CD4-positive, alpha-beta T cell (primary cell): Measurements from ENCODE around the gene ABTB1. TPM values are rescaled to one million over a fixed set of nuclear protein-coding genes. Genes with fewer than 3 reads are reported as not detected.

Source experiments
- ATAC-seq: fragments of 200-7000 bp; cut with Tn5 transposase; one replicate; pipeline ENCODE4 v1.10.0; 2022; ENCODE audit warnings: mild to moderate bottlenecking; ENCODE audit not compliant: poor library complexity
- CTCF ChIA-PET: fragments of 350-600 bp; sonication (Branson Sonifier 250); formaldehyde crosslinking; loops from one replicate; lab custom pipeline; 2021; ENCODE audit warnings: antibody characterized with exemption, inconsistent platforms; lab: Charles Lee
- POLR2A ChIA-PET: fragments of 350-600 bp; sonication (Branson Sonifier 250); formaldehyde crosslinking; loops from one replicate; lab custom pipeline; 2021; ENCODE audit warnings: antibody characterized with exemption, inconsistent platforms; lab: Charles Lee
- DNase-seq, 14 experiments: peaks; one replicate each; pipeline ENCODE4 v3.0.0-alpha.2; 2013 to 2020; ENCODE audit warnings: mixed read lengths in 2 of 14
- H3K27ac ChIP-seq, 2 donors: one replicate each; pipeline versions ENCODE4 v1.5.1 to v1.7.0; 2013; ENCODE audit warnings: low read length in 2 of 2, low read depth in 1 of 2, mild to moderate bottlenecking in 1 of 2
- H3K27me3 ChIP-seq, 2 experiments: 1 replicate in 1 of 2; 2 replicates in 1 of 2; pipeline versions ENCODE4 v1.6.1 to v1.7.0; 2013; ENCODE audit warnings: low read length in 2 of 2, control low read depth in 1 of 2, mild to moderate bottlenecking in 1 of 2, moderate library complexity in 1 of 2; ENCODE audit not compliant: insufficient read depth in 2 of 2, control insufficient read depth in 1 of 2
- H3K36me3 ChIP-seq: one replicate; pipeline ENCODE4 v1.6.1; 2013; ENCODE audit warnings: low read length, control low read depth; ENCODE audit not compliant: insufficient read depth
- H3K4me1 ChIP-seq: one replicate; pipeline ENCODE4 v1.6.1; 2013; ENCODE audit warnings: low read length, control low read depth; ENCODE audit not compliant: insufficient read depth
- H3K4me3 ChIP-seq: one replicate; pipeline ENCODE4 v1.5.1; 2013; ENCODE audit warnings: mild to moderate bottlenecking, low read length, moderate library complexity
- H3K9me3 ChIP-seq, 2 experiments: 1 replicate in 1 of 2; 2 replicates in 1 of 2; pipeline versions ENCODE4 v1.6.1 to v1.7.0; 2013; ENCODE audit warnings: low read length in 2 of 2, mild to moderate bottlenecking in 2 of 2, control low read depth in 1 of 2, moderate library complexity in 1 of 2; ENCODE audit not compliant: control insufficient read depth in 1 of 2, insufficient read depth in 1 of 2
- H3K27ac Mint-ChIP-seq: one replicate; pipeline ENCODE4 v1.8.0; 2020; ENCODE audit warnings: mixed read lengths
- H3K27me3 Mint-ChIP-seq: one replicate; pipeline ENCODE4 v1.8.0; 2021; ENCODE audit warnings: mixed read lengths
- H3K36me3 Mint-ChIP-seq: one replicate; pipeline ENCODE4 v1.8.0; 2021; ENCODE audit warnings: low read depth, mixed read lengths
- H3K4me1 Mint-ChIP-seq: one replicate; pipeline ENCODE4 v1.8.0; 2021; ENCODE audit warnings: low read depth, mixed read lengths
- H3K4me3 Mint-ChIP-seq: one replicate; pipeline ENCODE4 v1.8.0; 2020; ENCODE audit warnings: mild to moderate bottlenecking, mixed read lengths
- H3K9me3 Mint-ChIP-seq: one replicate; pipeline ENCODE4 v1.8.0; 2020; ENCODE audit warnings: mixed read lengths
- CTCF ChIP-seq: fragments of 200-600 bp; IDR thresholded peaks from one replicate; pipeline ENCODE4 v1.8.0; 2022; ENCODE audit warnings: antibody characterized with exemption, mild to moderate bottlenecking
- intact Hi-C, 2 experiments: fragments of 100-400 bp; cut with DNase I in 1 of 2; cut with micrococcal nuclease in 1 of 2; formaldehyde crosslinking; loops; one replicate each; pipeline versions ENCODE4 v1.15.1 to v1.9.0; 2023 to 2025; cut with DNase I, micrococcal nuclease
- polyA plus RNA-seq, 2 donors: library from polyadenylated mRNA; unstranded; fragments of 120-200 nt; gene quantifications; one replicate each; pipeline ENCODE4 v1.2.1, GENCODE V29; 2013
- total RNA-seq, 174 experiments: library from RNA in 2 of 174; stranded (reverse) in 2 of 174; gene quantifications; one replicate each; pipeline ENCODE4 v1.2.3 and lab custom pipeline; 2021 to 2026

Gene ABTB1
- total RNA-seq (100 to 1,000 TPM; 116 to 118 TPM), total RNA-seq (lab: John Stamatoyannopoulos, UW) (3.5 to 189 (median 73.4) reads per million in 172 experiments)
- 68.3 TPM for polyA plus RNA-seq (2013, experiment 1 of 2)
- polyA plus RNA-seq (2013, experiment 2 of 2), result 85.7 TPM

DNA sequence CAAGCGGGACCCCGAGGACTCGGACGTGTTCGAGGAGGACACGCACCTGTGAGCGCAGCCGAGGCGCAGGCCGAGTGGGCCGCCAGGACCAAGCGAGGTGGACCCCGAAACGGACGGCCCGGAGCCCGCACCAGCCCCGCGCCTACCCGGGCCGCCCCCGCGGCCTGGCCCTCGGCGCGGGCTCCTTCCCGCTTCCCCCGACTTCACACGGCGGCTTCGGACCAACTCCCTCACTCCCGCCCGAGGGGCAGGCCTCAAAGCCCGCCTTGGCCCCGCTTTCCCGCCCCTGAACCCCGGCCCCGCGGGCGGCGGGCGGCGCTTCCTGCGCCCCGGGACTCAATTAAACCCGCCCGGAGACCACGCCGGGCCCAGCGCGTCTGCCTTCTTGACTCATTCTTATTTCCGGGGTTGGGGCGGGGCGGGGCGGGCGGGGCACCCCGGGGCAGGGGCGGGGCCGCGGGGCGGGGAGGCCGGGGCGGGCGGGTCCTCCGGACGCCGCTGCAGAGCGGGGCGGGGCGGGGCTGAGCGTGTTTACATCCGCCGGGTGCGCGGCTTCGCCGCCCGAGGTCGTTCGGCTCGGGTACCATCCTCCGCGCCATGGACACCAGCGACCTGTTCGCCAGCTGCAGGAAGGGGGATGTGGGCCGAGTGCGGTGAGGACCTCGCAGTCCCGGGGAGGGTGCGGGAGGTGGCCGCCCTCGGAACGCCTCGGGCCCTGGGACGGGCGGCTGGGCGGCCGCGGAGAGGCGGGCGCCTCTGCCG, at the start of gene ABTB1:
Gene ABTB1 (plus strand): TSS at position 524 of the 762 bp plus-strand sequence. CDS start 74 bp downstream, at position 598.
- H3K27ac Mint-ChIP-seq, result peak within 1 kb of the TSS; percentile 98
- H3K36me3 Mint-ChIP-seq, result peaks cover 25% of the 10 kb centered on the region
- DNase-seq, result peak; percentile 75 to 94 (median 86)
- no peaks in the 10 kb centered on the region for H3K9me3 Mint-ChIP-seq
- no peaks in the 10 kb centered on the region for H3K27me3 ChIP-seq
- POLR2A ChIA-PET, result interaction anchor here (0.7 to 3.2 kb wide), 13 partner anchors 9 to 1644 kb away, joined by 3 to 23 read pairs (median 4); partner anchors contain the start of genes MCM2, SLC41A3 and TPRA1
- H3K4me1 Mint-ChIP-seq, result peaks cover 40% of the 10 kb centered on the region
- H3K27ac ChIP-seq, result peak within 1 kb of the TSS; percentile 64 to 79
- peaks cover 15% of the 10 kb centered on the region for H3K36me3 ChIP-seq
- TF ChIP-seq CTCF, result no peak
- CTCF ChIA-PET, result interaction anchor here (0.9 kb wide), 1 partner anchor 20 kb away, joined by 3 read pairs; no protein-coding TSS in a partner anchor
- peak within 1 kb of the TSS; percentile 73 for H3K4me3 ChIP-seq
- peak within 1 kb of the TSS; percentile 97 for H3K4me3 Mint-ChIP-seq
- no peaks in the 10 kb centered on the region for H3K27me3 Mint-ChIP-seq
- ATAC-seq, result peak; percentile 83
- peaks cover 32% of the 10 kb centered on the region for H3K4me1 ChIP-seq
- intact Hi-C loops, result loop anchor here (2.0 to 10.0 kb wide), 16 partner anchors 44 to 1755 kb away; partner anchors contain the start of genes TPRA1 (in 2 of the 2), EEFSEC (in 1 of the 2), KLF15 (in 1 of the 2) and MCM2 (in 1 of the 2)
- H3K9me3 ChIP-seq, result no peaks in the 10 kb centered on the region

- H3K4me1 Mint-ChIP-seq, result peaks cover 24% of the 10 kb centered on the region
- ATAC-seq (no peak), DNase-seq (no peak)
- TF ChIP-seq CTCF, result no peak
- peaks cover 3% of the 10 kb centered on the region for H3K27me3 Mint-ChIP-seq
- no peaks in the 10 kb centered on the region for H3K9me3 Mint-ChIP-seq
- POLR2A ChIA-PET, result no interaction called here
- H3K27me3 ChIP-seq, result no peaks in the 10 kb centered on the region
- H3K4me1 ChIP-seq, result peaks cover 11% of the 10 kb centered on the region
- intact Hi-C loops, result no loop called here
- CTCF ChIA-PET, result interaction anchor here (0.7 kb wide), 1 partner anchor 49 kb away, joined by 3 read pairs; no protein-coding TSS in a partner anchor
- H3K4me3 ChIP-seq, result no peak overlapping the region
- H3K27ac Mint-ChIP-seq, result no peak overlapping the region
- no peaks in the 10 kb centered on the region for H3K9me3 ChIP-seq
- no peak overlapping the region for H3K27ac ChIP-seq
- peaks cover 24% of the 10 kb centered on the region for H3K36me3 Mint-ChIP-seq
- H3K36me3 ChIP-seq, result peaks cover 6% of the 10 kb centered on the region
- no peak overlapping the region for H3K4me3 Mint-ChIP-seq
Measured at GRCh38 chr3:127624063-127624462, 48.7 kb upstream of the ABTB1 start.

DNA sequence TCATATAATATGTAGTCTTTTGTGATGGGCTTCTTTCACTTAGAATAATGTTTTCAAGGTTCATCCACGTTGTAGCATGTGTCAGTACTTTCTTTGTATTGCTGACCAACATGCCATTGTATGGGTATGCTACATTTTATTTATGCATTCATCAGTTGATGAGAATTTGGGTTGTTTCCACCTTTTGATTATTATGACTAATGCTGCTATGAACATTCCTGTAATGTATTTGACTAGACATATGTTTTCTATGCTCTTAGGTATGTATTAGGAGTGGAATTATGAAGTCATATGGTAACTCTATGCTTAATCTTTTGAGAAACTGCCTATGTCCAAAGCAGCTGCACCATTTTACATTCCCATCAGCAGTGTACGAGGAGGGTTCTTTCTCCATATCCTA, 46.9 kb upstream of the ABTB1 start:
- ATAC-seq, result no peak
- CTCF ChIA-PET, result no interaction called here
- no peak for DNase-seq
- Histone ChIP-seq H3K36me3 (peaks cover 3% of the 10 kb centered on the region), H3K27me3 (peaks cover 8 to 9% of the 10 kb centered on the region in 2 experiments), H3K4me3 (no peak overlapping the region), H3K9me3 (no peaks in the 10 kb centered on the region), H3K4me1 (peaks cover 26% of the 10 kb centered on the region), H3K27ac (no peak overlapping the region)
- peaks cover 14% of the 10 kb centered on the region for H3K36me3 Mint-ChIP-seq
- POLR2A ChIA-PET, result no interaction called here
- no peak overlapping the region for H3K27ac Mint-ChIP-seq
- peaks cover 15% of the 10 kb centered on the region for H3K27me3 Mint-ChIP-seq
- H3K9me3 Mint-ChIP-seq, result no peaks in the 10 kb centered on the region
- H3K4me3 Mint-ChIP-seq, result peak overlapping the region; percentile 9
- TF ChIP-seq CTCF, result no peak
- H3K4me1 Mint-ChIP-seq, result peaks cover 39% of the 10 kb centered on the region
- intact Hi-C loops, result loop anchor here in 1 of 2 experiments (5.0 kb wide), 1 partner anchor 49 kb away; no protein-coding TSS in a partner anchor
